CD4-positive, alpha-beta T cell treated with Interleukin-15 for 4 hours (primary cell): ENCODE results near the gene MORN5.
A peak's percentile ranks its signal among the peaks of the same experiment; 100 is the strongest.

Source experiments
- DNase-seq: peaks from one replicate; pipeline ENCODE4 v3.0.0-alpha.2; 2020; ENCODE audit warnings: low spot score

The MORN5 gene

GRCh38 chr9:122125158-122125508 is 34.6 kb upstream of the MORN5 start:
- peak; percentile 74 for DNase-seq

- no peak for DNase-seq
Measured at GRCh38 chr9:122125509-122126330, 34.0 kb upstream of the MORN5 start.

- no peak for DNase-seq
Measured at GRCh38 chr9:122126331-122127261, 33.1 kb upstream of the MORN5 start.

GRCh38 chr9:122127396-122127798 is 32.3 kb upstream of the MORN5 start:
- no peak for DNase-seq

- DNase-seq, result peak; percentile 4
Measured at GRCh38 chr9:122128007-122128968, 31.4 kb upstream of the MORN5 start.

- DNase-seq, result no peak
Measured at GRCh38 chr9:122128969-122129343, 30.8 kb upstream of the MORN5 start.

- DNase-seq, result no peak
Measured at GRCh38 chr9:122129969-122130368, 29.7 kb upstream of the MORN5 start.

GRCh38 chr9:122130837-122131236 is 28.9 kb upstream of the MORN5 start:
- DNase-seq, result no peak

- DNase-seq, result no peak
Measured at GRCh38 chr9:122131401-122132001, 28.2 kb upstream of the MORN5 start.

GRCh38 chr9:122132539-122132938 is 27.2 kb upstream of the MORN5 start:
- DNase-seq, result no peak

GRCh38 chr9:122133263-122133983 is 26.3 kb upstream of the MORN5 start:
- no peak for DNase-seq

GRCh38 chr9:122133984-122134535 is 25.6 kb upstream of the MORN5 start:
- no peak for DNase-seq

GRCh38 chr9:122134822-122135528 is 24.7 kb upstream of the MORN5 start:
- DNase-seq, result no peak

GRCh38 chr9:122135529-122135859 is 24.2 kb upstream of the MORN5 start:
- DNase-seq, result no peak

- DNase-seq, result no peak
Measured at GRCh38 chr9:122138560-122139268, 21.0 kb upstream of the MORN5 start.

GRCh38 chr9:122140368-122141193 is 19.1 kb upstream of the MORN5 start:
- no peak for DNase-seq

GRCh38 chr9:122141671-122142070 is 18.0 kb upstream of the MORN5 start:
- no peak for DNase-seq

- no peak for DNase-seq
Measured at GRCh38 chr9:122143296-122143695, 16.4 kb upstream of the MORN5 start.
